Esophagus (tissue), 2 donors: ENCODE measurements around the gene LRRC7. TPM values are rescaled to one million over a fixed set of nuclear protein-coding genes. Genes with fewer than 3 reads are reported as not detected.

Source experiments
- H3K27ac ChIP-seq, 2 donors: one replicate each; pipeline ENCODE4 v1.5.1; 2013; ENCODE audit warnings: low read depth in 2 of 2, mild to moderate bottlenecking in 2 of 2, inconsistent platforms in 1 of 2, low read length in 1 of 2, moderate library complexity in 1 of 2
- H3K27me3 ChIP-seq, 2 donors: one replicate each; pipeline ENCODE4 v1.6.1; 2013; ENCODE audit warnings: low read length in 2 of 2, control low read depth in 1 of 2, mild to moderate bottlenecking in 1 of 2; ENCODE audit not compliant: insufficient read depth in 2 of 2, control insufficient read depth in 1 of 2
- H3K36me3 ChIP-seq, 2 donors: one replicate each; pipeline ENCODE4 v1.6.1; 2013; ENCODE audit warnings: low read length in 1 of 2; ENCODE audit not compliant: control insufficient read depth in 2 of 2, insufficient read depth in 2 of 2
- H3K4me1 ChIP-seq, 2 donors: one replicate each; pipeline ENCODE4 v1.6.1; 2013; ENCODE audit warnings: low read length in 1 of 2; ENCODE audit not compliant: control insufficient read depth in 2 of 2, insufficient read depth in 2 of 2
- H3K4me3 ChIP-seq, 2 donors: one replicate each; pipeline ENCODE4 v1.5.1; 2013; ENCODE audit warnings: low read length in 2 of 2, mild to moderate bottlenecking in 2 of 2, low read depth in 1 of 2, moderate library complexity in 1 of 2
- H3K9me3 ChIP-seq, 2 donors: one replicate each; pipeline ENCODE4 v1.6.1; 2013; ENCODE audit warnings: mild to moderate bottlenecking in 2 of 2, low read depth in 1 of 2, low read length in 1 of 2, moderate library complexity in 1 of 2; ENCODE audit not compliant: control insufficient read depth in 2 of 2, insufficient read depth in 1 of 2
- WGBS, 2 donors: extraction: QIAGEN DNeasy Blood & Tissue Kit; methylation state at CpG; one replicate each; pipeline ENCODE4 v1.1.7; 2013; 5-methylcytosine and 5-hydroxymethylcytosine counted together
- polyA plus RNA-seq, 2 donors: library from polyadenylated mRNA; stranded (reverse); fragments of 200-250 nt; gene quantifications; one replicate each; pipeline ENCODE4 v1.2.3, GENCODE V29; 2013
- donor health status: healthy with polysubstance abuse.
- donor health status: Bipolar disorder and iron deficiency.

Gene LRRC7
- polyA plus RNA-seq, 2 donors = 0.07 to 0.12 TPM

DNA sequence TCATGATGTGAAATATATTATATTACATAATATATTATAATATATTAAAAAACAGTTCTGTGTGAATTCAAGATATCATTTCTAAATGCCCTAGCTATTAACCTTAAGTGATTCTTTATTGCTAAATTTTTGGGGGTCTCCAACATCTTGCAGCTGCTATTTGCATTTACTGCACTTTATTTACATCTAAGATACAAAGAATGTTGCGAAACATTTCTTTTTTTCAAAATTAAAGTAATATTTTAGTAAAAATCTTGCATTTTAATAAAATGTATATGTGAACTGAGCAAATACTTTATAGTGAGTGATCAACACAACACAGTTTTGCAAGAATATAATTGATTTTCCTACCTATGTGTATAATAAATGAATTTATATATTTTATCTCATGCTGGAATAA lies 456.6 kb downstream of the LRRC7 start:
- Histone ChIP-seq H3K27ac (no peak overlapping the region), H3K9me3 (no peaks in the 10 kb centered on the region), H3K4me3 (no peak overlapping the region), H3K4me1 (no peaks in the 10 kb centered on the region), H3K27me3 (no peaks in the 10 kb centered on the region), H3K36me3 (no peaks in the 10 kb centered on the region)
- 81 to 91% methylated on average over 1 of the region's 1 CpG for WGBS, 2 donors

DNA sequence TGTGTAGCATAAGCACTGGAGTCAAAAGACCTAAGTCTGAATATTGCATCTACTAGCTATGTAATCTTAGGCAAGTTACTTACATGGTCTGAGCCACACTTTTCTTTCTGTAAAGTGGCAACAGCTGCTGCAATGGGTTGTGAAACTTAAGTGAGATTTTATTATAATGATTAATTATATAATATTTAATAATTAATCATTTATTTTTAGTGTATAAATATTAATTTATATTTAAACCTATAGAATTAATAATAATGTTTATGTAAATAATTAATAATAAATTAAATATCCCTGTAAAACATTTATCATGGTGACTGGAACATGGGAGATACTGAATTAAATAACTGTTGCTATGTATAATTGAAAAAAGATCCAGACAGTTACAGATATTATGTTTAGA lies 457.3 kb downstream of the LRRC7 start:
- H3K27ac ChIP-seq = no peak overlapping the region
- H3K9me3 ChIP-seq = no peaks in the 10 kb centered on the region
- H3K27me3 ChIP-seq = no peaks in the 10 kb centered on the region

DNA sequence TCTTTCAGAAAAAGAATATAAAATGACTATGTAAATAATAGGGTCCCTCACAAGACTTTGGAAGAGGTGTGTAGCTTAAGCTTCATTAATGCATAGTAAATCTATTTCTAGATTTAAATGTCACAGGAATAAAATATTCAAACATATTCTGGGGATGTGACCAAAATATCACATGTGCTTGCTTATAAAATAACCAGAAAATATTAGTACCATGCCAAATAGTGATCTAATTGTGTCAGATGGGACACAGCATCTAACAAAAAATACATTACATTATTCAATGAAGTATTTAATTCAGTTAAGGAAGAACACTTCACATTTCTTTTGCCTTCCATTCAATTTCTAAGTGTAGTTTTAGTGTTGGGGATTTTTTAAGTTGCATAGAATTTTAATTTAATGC lies 458.1 kb downstream of the LRRC7 start:
- H3K27ac ChIP-seq = no peak overlapping the region
- H3K9me3 ChIP-seq = no peaks in the 10 kb centered on the region
- no peaks in the 10 kb centered on the region for H3K36me3 ChIP-seq
- no peak overlapping the region for H3K4me3 ChIP-seq
- no peaks in the 10 kb centered on the region for H3K4me1 ChIP-seq
- no peaks in the 10 kb centered on the region for H3K27me3 ChIP-seq

More for the DNA sequence above, 457.3 kb downstream of the LRRC7 start:
- Histone ChIP-seq H3K36me3 (no peaks in the 10 kb centered on the region), H3K4me3 (no peak overlapping the region), H3K4me1 (no peaks in the 10 kb centered on the region)

DNA sequence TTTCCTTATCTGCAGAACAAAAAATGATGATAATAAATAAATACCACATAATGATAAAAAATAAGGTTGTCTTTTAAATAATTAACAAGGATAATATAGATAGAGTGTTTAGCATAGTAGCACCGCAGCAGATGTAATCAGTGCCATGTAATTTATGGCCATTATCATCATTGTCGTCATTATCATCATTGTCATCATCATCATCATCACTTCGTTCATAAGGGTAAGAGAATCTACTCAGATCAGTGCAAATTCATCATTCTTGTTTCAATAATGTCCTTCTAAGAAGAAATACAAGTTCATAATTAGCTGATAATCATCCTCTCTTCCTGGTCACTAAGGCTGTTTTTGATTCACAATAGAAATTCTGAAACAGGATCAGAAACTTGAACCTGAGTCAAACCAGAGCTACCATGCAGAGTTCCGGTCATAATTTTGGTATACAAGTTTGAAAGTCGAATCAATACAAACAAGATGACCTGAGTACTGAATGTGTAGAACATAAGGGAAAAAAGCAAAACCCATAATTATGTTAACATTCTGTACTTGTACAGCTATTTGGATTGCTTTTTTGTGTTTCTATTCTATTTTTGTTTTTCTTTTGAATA lies 465.6 kb downstream of the LRRC7 start:
- H3K4me3 ChIP-seq = no peak overlapping the region
- no peaks in the 10 kb centered on the region for H3K4me1 ChIP-seq
- WGBS, 2 donors = 57 to 87% methylated on average over 5 of the region's 5 CpGs
- no peak overlapping the region for H3K27ac ChIP-seq
- H3K27me3 ChIP-seq = no peaks in the 10 kb centered on the region
- H3K36me3 ChIP-seq = no peaks in the 10 kb centered on the region
- H3K9me3 ChIP-seq = no peaks in the 10 kb centered on the region

DNA sequence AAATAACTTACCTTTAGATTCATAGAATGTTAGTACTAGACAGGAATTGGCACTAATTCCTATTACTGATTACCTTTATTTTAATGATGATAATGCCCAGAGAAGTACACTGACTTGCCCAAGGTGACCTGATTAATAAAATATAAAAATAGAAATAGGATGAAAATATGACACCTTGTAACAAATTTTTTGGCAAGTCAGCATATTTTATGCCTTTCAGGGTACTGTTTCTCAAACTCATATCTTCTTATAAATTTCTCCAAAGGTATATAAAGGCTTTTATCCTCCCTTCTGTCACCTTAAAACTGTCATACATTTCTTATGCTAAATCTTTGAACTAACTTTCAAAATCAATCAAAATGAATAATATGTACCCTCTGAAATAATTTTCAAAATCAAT lies 466.2 kb downstream of the LRRC7 start:
- Histone ChIP-seq H3K4me3 (no peak overlapping the region), H3K36me3 (no peaks in the 10 kb centered on the region), H3K4me1 (no peaks in the 10 kb centered on the region), H3K27ac (no peak overlapping the region), H3K9me3 (no peaks in the 10 kb centered on the region), H3K27me3 (no peaks in the 10 kb centered on the region)

DNA sequence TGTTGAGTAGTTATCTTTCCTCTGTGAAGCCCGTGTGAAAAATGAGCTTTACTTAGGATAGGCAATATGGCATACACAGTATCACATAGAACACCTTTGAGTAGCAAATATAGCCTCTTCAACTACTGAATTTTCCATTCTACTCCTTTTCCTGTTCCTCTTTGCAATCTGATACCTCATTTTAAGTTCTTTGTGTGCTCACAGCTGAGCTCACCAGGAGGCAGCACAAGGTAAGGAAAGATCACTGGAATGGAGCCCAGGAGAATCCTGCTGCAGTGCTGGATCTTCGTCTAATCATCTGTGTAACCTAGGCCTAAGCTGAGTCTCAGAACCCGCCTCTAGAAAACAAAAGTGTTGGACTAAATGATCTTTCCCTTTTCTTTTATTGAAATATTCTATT lies 466.7 kb downstream of the LRRC7 start:
- Histone ChIP-seq H3K36me3 (no peaks in the 10 kb centered on the region), H3K9me3 (no peaks in the 10 kb centered on the region), H3K4me1 (no peaks in the 10 kb centered on the region), H3K4me3 (no peak overlapping the region), H3K27ac (no peak overlapping the region), H3K27me3 (no peaks in the 10 kb centered on the region)
- WGBS, 2 donors = 50 to 51% methylated on average over 3 of the region's 3 CpGs

DNA sequence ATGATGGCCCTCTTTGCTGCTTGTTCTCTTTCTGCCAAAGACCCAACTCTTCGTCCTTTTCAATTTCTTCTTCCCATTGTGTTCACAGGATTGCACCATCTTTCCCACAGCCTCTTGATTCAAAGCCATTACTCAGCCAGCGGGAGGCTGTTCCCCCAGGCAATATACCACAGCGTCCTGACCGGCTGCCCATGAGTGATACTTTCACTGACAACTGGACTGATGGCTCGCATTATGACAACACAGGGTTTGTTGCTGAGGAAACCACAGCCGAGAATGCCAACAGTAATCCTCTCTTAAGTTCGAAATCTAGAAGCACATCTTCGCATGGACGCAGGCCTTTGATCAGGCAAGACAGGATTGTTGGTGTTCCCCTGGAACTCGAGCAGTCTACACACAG lies 470.3 kb downstream of the LRRC7 start:
- H3K27me3 ChIP-seq = no peaks in the 10 kb centered on the region
- no peak overlapping the region for H3K27ac ChIP-seq
- H3K9me3 ChIP-seq = no peaks in the 10 kb centered on the region
- H3K4me3 ChIP-seq = no peak overlapping the region
- 86 to 90% methylated on average over 10 of the region's 10 CpGs for WGBS, 2 donors
- H3K36me3 ChIP-seq = no peaks in the 10 kb centered on the region
- H3K4me1 ChIP-seq = no peaks in the 10 kb centered on the region

DNA sequence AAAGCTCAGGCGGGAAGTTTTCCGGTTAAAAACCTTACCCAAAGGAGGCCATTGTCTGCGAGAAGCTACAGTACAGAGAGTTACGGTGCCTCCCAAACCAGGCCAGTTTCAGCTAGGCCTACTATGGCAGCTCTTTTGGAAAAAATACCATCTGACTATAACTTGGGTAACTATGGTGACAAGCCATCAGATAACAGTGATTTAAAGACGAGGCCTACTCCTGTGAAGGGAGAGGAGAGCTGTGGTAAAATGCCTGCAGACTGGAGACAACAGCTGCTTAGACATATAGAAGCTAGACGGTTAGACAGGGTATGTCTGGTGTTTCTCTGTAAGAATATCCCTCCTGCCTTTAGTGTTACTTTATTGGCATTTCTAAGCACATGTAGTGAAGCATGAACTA lies 471.8 kb downstream of the LRRC7 start:
- Histone ChIP-seq H3K9me3 (no peaks in the 10 kb centered on the region), H3K27me3 (no peaks in the 10 kb centered on the region), H3K4me1 (no peaks in the 10 kb centered on the region), H3K36me3 (no peaks in the 10 kb centered on the region), H3K4me3 (no peak overlapping the region), H3K27ac (no peak overlapping the region)
- 88% methylated on average over 6 of the region's 6 CpGs for WGBS, 2 donors

DNA sequence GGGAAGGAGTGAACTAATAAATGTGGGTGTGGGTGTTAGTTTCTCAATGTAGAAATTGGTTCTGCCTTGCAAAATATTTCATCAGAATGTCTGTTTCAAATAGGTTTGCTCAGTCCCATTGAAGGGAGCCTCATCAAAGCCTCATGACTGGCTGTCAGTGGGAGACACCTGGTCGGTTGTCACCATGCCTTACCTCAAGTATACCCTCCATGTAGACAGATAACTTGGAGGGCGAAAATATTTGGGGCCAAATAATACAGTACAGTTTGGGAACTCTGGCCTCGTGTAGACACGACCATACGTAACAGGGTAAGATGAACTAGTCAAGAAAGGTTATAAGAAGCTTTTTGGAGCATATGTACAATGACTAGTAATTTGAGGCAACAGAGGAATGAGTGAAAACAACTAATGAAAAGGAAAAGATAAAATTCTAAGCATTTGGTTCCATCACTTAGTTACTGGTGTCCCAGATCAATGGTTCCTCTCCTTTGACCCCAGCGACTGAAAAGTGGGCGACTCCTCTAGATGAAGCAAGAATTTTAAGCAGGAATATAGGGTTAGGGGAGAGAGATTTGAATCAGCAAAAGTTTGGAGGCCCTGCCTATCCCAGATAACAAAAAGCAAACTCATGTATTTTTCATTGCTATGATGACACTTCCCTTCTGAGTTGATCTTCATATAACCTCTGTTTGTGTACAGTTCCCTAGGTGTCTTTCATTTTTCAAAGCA lies 473.8 kb downstream of the LRRC7 start:
- no peaks in the 10 kb centered on the region for H3K9me3 ChIP-seq
- H3K27ac ChIP-seq = no peak overlapping the region
- H3K36me3 ChIP-seq = no peaks in the 10 kb centered on the region
- no peaks in the 10 kb centered on the region for H3K4me1 ChIP-seq
- 85 to 91% methylated on average over 7 of the region's 7 CpGs for WGBS, 2 donors
- H3K27me3 ChIP-seq = no peaks in the 10 kb centered on the region
- no peak overlapping the region for H3K4me3 ChIP-seq

DNA sequence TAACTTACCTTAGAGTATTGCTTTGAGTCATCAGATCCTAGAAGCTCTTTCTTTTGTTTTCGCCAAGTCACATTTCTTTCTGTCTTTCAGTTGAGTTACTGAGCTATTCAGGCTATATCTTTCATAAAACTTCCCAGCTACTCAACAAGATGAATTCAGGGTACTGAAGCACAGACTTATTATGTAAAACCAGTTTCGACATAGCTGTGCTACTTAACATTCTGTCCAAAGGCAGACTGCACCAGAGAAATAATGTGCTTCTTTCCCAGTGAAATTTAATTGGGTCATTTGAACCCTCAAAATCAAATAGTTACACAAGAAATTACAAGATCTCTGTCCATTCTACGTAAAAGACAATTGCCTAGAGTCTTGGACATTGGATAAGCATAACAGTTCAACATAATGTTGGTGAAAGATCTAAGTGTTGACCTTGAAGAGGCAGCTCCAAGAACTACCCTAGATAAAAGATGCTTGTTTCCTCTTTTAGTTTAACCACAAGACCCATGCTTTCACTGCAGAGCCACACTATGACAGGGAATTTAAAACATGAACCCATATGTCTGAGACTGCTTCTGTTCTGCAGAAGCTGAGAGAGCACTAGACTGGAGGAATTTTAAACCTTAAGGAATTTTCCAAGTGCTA lies 474.5 kb downstream of the LRRC7 start:
- Histone ChIP-seq H3K36me3 (no peaks in the 10 kb centered on the region), H3K27me3 (no peaks in the 10 kb centered on the region), H3K4me1 (no peaks in the 10 kb centered on the region), H3K27ac (no peak overlapping the region), H3K4me3 (no peak overlapping the region), H3K9me3 (no peaks in the 10 kb centered on the region)
- 64 to 80% methylated on average over 3 of the region's 3 CpGs for WGBS, 2 donors
